HL-60 (cell line): Measurements from ENCODE around the gene ZNF783.
"Not testable (repeated sequence)": the region's sequence is repeated elsewhere in the genome, so short reads cannot be mapped to it uniquely, and the experiment has no call there.

Source experiments
- DNase-seq, 2 experiments: peaks; one replicate each; pipeline ENCODE4 v3.0.0-alpha.2; 2010 to 2020; ENCODE audit warnings: low read depth in 1 of 2, low spot score in 1 of 2
- H3K27ac ChIP-seq: fragments of 250-450 bp; sonication (Bioruptor Pico); replicated peaks from 2 replicates; pipeline ENCODE4 v1.5.1; 2020; ENCODE audit warnings: mild to moderate bottlenecking, moderate library complexity
- H3K27me3 ChIP-seq: fragments of 250-450 bp; sonication (Bioruptor Pico); 2 replicates; pipeline ENCODE4 v1.5.1; 2021; ENCODE audit warnings: mild to moderate bottlenecking, moderate library complexity; ENCODE audit not compliant: insufficient read depth, poor library complexity, severe bottlenecking
- H3K4me3 ChIP-seq: replicated peaks from 2 replicates; pipeline ENCODE4 v1.5.1; 2011; ENCODE audit warnings: mild to moderate bottlenecking, control low read depth, low read length; ENCODE audit not compliant: insufficient read depth
- CTCF ChIP-seq: IDR thresholded peaks from one replicate; pipeline ENCODE4 v1.5.1; 2011; ENCODE audit warnings: low read length, control low read depth, inconsistent platforms; ENCODE audit not compliant: insufficient read depth
- GABPA ChIP-seq: IDR thresholded peaks from 2 replicates; pipeline ENCODE4 v1.6.1; 2012; ENCODE audit warnings: low read depth
- POLR2AphosphoS5 ChIP-seq: IDR thresholded peaks from 2 replicates; pipeline ENCODE4 v1.6.1; 2012; ENCODE audit warnings: low read depth
- REST ChIP-seq: IDR thresholded peaks from 2 replicates; pipeline ENCODE4 v1.6.1; 2012; ENCODE audit warnings: low read depth; ENCODE audit not compliant: insufficient replicate concordance
- SPI1 ChIP-seq: IDR thresholded peaks from 2 replicates; pipeline ENCODE4 v1.6.1; 2012; ENCODE audit warnings: low read depth, mild to moderate bottlenecking, borderline replicate concordance

The ZNF783 gene

GRCh38 chr7:149229526-149229925, 32.5 kb upstream of the ZNF783 start:
- no peak for DNase-seq
- Histone ChIP-seq H3K27ac (no peak overlapping the region), H3K27me3 (no peaks in the 10 kb centered on the region), H3K4me3 (no peak overlapping the region)
- TF ChIP-seq REST (no peak), POLR2AphosphoS5 (no peak; the same call in 1 of the 2 replicates), SPI1 (no peak), GABPA (no peak), CTCF (no peak)

GRCh38 chr7:149232362-149232761, 29.6 kb upstream of the ZNF783 start:
- H3K27ac ChIP-seq, result no peak overlapping the region
- no peak for DNase-seq
- no peaks in the 10 kb centered on the region for H3K27me3 ChIP-seq
- TF ChIP-seq POLR2AphosphoS5 (no peak), REST (no peak), GABPA (no peak), CTCF (no peak), SPI1 (no peak)
- H3K4me3 ChIP-seq, result no peak overlapping the region

- DNase-seq, H3K4me3 ChIP-seq, H3K27me3 ChIP-seq, H3K27ac ChIP-seq: not testable (repeated sequence)
Measured at GRCh38 chr7:149233655-149234204, 28.3 kb upstream of the ZNF783 start.

GRCh38 chr7:149237502-149237901, 24.5 kb upstream of the ZNF783 start:
- TF ChIP-seq GABPA (no peak), POLR2AphosphoS5 (no peak), SPI1 (no peak), REST (no peak), CTCF (no peak)
- Histone ChIP-seq H3K4me3 (no peak overlapping the region), H3K27me3 (no peaks in the 10 kb centered on the region), H3K27ac (no peak overlapping the region)
- DNase-seq, result no peak
